GM18868 (cell line): ENCODE results near the gene PPIL1.

Source experiments
- ATAC-seq: cut with Tn5 transposase; IDR thresholded peaks from one replicate; pipeline ENCODE4 v1.9.1; 2021; ENCODE audit warnings: mild to moderate bottlenecking, moderate library complexity; ENCODE audit not compliant: unreplicated experiment

Gene PPIL1

DNA sequence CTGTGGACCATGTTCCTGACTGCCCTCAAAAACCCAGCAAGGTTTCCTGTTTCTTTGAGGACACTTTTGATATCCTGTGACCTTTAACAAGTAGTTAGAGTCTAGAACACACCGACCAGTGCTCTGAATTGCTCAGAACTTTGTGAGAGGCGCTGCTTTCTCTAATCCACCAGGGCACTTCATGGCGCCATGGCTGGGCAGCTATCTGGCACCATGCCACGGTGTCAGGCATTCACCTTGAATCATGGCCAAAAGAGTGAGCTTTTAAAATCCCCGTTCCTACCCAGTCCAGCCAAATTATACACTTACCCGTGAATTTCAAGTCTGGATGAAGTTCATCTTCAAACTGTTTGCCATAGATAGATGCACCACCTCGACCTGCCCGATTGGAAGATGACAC lies 18.3 kb downstream of the PPIL1 start:
- no peak for ATAC-seq

GRCh38 chr6:36855750-36856149 lies 18.9 kb downstream of the PPIL1 start:
- ATAC-seq: no peak

DNA sequence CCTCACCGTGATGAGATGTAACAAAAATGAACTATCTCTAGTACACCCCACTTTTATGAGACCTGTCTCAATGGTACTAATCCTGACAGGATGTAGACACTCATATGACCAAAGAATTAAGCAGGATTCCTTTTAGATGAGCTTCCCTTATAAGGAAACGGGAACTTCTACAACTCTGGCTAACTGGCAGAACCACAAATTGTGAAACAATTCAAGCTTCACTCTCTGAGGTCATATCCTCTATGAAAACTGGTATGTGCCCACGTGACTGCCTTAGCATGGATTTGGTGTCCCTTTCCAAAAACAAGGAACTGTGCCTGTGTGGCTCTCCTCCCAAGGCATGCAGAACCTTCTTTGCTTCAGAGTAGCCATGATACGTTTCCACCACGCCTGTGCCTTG lies 21.3 kb downstream of the PPIL1 start:
- ATAC-seq: no peak

DNA sequence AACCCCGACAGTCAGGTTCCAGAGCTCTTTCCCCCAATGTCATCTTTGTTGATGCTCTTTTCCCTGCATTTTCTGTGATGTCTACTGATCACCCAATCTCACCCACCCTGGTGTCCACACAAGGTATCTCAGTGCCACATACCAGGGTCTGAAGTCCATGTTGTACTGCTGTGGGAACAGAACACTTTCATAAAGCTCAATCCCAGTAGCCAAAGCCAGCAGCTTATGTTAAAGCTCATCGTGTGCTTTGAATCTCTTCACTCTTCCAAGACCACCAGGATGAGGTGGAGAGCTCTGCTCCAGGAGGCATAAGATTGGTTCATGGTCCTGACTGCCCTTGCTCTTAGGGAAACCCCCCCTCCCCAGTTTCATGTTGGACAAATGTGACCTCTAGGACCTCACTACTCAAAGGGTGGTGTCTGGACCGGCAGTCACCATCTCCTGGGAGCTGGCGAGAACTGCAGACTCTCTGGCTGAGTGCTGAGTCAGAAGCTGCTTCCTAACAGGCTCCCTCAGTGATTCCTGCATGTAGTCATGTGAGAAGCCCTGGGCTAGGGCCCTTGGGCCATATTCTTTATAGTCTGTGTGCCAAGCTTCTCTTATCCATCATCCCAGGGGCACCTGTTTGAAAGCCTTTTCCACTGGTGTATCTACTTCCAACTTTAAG lies 22.0 kb downstream of the PPIL1 start:
- no peak for ATAC-seq

GRCh38 chr6:36851626-36852025 lies 23.0 kb downstream of the PPIL1 start:
- no peak for ATAC-seq

DNA sequence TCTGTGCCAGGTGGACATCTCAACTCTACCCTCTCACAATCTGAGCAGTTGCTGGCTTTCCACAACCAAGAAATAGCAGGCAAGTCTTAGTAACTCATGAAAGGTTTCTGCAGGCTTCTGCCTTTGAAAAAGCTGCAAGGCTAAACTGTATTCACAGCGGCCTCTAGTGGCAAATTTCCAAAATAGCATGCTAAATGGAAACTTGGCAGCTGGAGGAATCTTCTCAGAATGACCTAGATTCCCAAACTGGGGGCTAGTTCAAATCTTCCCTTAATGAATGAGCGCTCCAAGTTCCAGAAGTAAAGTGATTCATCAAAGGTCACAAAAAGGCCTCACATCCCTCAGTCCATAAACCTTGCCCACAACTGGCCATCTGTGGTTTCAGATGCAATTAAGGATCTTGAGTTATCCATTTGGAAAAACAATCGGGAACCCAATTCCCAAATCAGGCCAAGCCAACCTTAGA lies 23.4 kb downstream of the PPIL1 start:
- no peak for ATAC-seq

DNA sequence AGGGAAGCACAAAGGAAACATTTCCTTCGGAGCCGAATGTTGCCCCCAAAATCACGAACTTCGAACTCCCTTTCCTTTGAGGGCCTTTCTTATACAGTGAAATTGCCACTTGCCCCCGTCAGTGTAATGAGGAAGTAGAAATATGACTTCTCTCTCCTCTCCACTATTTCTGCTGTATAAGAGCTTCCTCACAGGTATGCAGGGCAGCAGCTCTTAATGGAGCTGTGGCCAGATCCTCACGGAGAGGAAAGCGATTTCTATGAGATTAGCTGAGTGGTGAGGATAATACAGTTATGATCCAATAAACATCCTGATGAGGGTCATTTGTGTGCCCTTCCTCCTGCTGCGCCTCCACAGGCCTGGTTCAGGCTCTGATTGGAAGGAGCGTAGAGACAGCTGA lies 24.6 kb downstream of the PPIL1 start:
- no peak for ATAC-seq

DNA sequence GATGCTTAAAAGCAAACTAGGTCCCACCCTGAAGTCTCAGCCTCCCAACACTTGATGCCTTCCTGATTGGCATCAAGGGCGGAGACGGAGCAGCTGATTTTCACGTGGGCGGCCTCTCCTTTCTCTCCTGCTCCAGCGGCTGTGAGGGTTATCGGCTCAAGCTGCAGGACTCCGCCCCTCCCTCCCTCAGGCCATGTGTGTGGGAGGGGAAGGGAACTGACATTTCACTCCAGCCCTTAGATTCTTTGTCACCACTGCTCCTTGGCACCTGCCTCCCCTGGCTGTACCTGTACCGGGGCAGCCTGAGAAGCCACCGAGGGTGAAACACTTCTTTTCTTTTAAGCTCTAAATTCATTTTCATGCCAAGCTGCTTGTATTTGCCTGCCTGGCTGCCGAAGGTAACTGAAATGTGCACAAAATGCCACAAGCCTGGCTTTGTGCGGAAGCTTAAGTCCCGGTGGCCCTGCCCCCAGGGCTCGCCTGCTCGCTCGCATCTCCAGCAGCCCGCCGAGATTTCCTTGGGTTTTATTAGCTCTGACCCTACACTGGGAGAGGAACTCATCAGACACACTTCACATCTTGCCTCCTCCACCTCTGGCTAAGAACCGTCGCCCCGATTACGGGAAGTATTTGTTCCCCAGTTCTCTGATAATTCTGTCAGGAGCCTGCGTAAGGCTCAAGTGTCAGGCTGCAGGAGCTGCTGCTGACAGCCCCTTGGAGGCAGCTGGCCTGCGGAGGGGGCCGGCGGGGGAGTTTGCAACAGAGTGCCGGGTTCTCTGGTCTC lies 25.8 kb downstream of the PPIL1 start:
- no peak for ATAC-seq

DNA sequence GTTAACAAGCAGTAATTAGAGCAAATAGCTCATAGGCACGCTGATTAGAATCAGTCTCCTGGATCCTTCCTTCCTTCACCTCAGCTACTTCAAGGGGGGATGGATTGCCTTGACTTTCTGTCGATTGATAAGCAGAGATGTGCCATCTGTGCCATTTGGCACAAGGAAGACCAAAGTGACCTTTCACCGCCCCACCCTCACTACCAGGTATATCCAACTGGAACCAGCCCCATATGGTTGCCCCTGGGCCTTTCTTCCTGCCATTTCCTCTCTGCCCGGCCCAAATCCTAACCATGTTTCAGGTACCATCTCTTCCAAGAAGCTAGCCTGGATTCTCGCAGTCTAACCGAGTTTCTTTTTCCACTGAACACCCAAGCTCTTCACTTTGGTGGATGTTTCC lies 26.6 kb downstream of the PPIL1 start:
- ATAC-seq: no peak

GRCh38 chr6:36847152-36847551 lies 27.5 kb downstream of the PPIL1 start:
- no peak for ATAC-seq

DNA sequence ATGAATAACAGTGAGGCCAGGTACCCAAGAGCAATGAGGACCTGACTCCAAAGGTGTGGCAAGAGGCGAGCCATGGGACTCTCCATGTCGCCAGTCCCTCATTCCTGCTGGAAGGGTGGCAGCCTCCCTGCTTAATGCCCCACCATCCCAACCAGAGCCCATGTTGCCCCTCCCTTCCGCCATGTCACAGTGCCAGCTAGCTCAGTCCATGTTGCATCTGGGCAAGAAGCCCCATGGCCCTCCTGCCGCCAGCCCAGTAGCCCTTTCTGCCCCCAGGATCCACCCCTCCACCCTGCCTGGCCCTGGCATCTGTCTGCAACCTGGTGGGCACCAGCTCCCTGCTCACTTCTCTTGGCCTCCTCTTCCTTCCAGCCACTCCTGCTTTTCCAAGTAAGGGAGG lies 29.4 kb downstream of the PPIL1 start:
- no peak for ATAC-seq

GRCh38 chr6:36844232-36845170 lies 30.1 kb downstream of the PPIL1 start:
- ATAC-seq: no peak

GRCh38 chr6:36843170-36843569 lies 31.4 kb downstream of the PPIL1 start:
- ATAC-seq: no peak

DNA sequence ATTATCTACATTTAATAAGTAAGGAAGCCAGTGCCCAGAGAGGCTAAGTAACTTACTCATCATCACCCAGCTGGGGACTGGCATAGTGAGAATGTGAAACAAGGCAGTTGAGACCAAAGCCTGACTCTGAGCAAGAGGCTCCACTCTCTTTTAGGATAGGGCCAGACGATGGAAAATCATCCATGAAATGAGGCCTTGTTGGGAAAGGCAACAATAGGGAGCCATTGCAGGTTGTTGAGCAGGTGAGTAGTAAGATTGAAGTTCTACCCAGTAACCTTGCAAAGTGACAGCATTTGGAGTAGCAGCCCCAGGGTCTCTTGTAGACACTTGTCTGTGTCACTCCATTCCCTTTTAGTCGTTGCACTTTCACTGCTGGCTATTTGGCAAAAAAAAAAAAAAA lies 32.8 kb downstream of the PPIL1 start:
- no peak for ATAC-seq

DNA sequence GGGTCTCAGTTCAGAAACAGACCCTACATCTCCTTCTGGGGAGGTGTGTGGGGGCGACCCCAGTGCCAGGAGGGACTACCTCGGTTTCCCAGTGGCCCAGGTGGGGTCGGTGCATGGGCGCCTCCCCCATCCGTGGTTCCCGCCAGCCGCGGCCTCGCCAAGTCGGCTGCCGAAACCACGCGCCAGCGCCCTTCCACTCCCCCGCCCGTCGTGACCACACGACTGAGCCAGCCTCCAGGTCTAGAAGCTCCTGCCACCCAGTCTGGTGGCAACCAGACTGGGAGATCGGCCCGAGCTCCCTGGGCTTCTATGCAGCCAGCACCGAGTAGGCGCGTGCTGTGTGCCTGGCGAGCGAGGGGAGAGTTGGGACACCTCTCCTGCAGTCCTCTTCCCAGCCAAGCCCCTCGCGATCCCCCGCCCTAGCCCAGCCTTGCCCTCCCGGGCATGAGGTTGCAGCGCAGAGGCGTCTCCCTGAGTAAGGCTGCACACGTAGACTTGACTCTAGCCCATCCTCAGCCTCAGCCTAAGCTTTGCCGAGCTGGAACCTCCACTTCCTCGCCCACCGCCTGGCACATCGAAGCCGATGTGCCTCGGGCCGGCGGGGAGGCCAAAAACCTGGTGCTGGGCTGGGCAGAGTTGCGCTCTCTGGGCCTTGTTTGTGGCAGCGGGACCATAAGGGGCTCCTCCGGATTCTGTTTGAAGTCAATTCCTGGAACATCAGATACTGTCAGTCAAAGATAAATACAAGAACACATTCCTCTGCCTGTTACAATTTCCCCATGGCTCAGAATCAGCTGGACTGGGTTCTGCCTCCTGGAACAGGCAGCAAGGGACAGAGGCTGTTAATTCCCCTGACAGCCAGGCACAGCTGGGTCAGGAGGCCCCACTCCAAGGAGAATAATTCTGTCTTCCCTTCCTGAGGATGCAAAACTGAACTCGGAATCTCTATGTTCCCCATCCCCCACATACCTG lies 33.9 kb downstream of the PPIL1 start:
- ATAC-seq: no peak

- no peak for ATAC-seq
Observed at GRCh38 chr6:36839749-36840431, 34.7 kb downstream of the PPIL1 start.

DNA sequence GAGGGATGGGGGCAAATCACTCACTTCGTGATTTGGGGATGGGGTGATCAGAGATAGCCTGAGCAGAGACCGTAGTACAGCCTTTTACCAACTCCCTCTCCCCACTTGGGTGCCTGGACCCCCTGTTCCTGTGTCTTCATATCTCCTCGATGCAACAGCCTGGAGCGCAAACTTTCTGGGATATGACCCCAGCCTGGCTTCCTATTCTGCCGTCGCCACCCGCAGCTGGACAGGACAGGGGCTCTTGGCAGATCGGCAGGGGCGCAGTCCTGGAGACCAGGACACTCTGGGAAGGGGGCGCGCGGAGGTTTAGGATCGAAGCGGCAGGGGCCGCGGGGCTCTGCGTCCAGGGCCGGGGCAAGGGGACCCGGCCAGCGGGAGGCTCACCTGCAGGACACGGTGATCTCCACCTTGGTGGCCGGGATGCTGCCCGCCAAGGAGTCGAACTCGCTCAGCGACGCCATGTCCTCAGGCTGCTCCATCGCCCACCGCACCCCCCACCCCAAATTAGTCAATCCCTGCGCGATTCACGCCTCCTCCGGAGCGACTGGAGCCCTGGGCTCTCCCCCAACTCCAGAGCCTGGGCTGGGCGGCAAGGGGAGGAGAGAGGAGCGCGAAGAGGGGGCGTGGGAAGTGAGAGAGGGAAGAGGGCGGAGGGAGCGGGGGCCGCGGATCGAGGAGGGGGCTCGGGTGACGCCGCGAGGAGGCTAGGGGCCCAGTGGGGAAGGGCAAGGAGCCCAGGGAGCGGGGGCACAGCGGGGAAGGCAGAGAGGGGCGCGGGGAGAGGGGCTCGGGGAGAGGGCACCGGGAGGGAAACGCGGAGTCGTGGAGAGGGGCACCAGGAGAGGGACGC lies 35.5 kb downstream of the PPIL1 start, which contains the start of gene CPNE5:
Gene CPNE5 (minus strand): TSS at position 549 of the 853 bp plus-strand sequence. CDS start 67 bp downstream, at position 482.
- ATAC-seq: no peak

- no peak for ATAC-seq
Observed at GRCh38 chr6:36837686-36838085, 36.9 kb downstream of the PPIL1 start.

DNA sequence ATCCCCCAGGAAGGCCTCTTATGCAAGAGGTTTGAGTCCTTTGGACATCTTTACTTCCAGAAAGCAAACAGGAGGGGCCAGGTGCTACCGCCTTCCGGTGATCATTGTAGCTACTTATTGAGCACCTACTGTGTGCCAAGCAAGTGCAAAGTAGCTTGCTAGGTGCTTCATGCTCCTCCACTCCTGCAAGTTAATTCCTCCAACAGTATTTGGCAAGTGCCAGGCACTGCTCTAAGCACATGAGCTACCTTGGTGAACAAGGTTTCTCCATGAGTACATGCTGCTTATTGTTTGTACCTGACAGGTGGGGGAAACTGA lies 37.6 kb downstream of the PPIL1 start:
- ATAC-seq: no peak
